ENCODE results near the gene HUNK.

Gene HUNK

GRCh38 chr21:31931644-31932469 is 59.0 kb downstream of the HUNK start:
- TF ChIP-seq CTCF (conservative IDR thresholded peaks at IDR 0.05; ENCODE audit: low read depth, low read length): no peak
- Histone ChIP-seq H3K36me3 (ENCODE audit: insufficient read depth) (no peaks in the 10 kb centered on the region), H3K9ac (no peak overlapping the region), H3K27me3 (ENCODE audit: insufficient read depth, low read depth) (no peaks in the 10 kb centered on the region), H3K4me1 (ENCODE audit: low read depth, poor library complexity, severe bottlenecking) (no peaks in the 10 kb centered on the region), H3K4me2 (no peak overlapping the region), H3K27ac (no peak overlapping the region), H4K20me1 (ENCODE audit: insufficient read depth) (no peaks in the 10 kb centered on the region), H2AFZ (ENCODE audit: low read depth) (no peak overlapping the region), H3K4me3 (IDR thresholded peaks at IDR 0.05; ENCODE audit: insufficient read depth, low read depth, low read length) (no peak overlapping the region), H3K79me2 (ENCODE audit: insufficient read depth, low read depth) (no peaks in the 10 kb centered on the region)

- H3K4me1 ChIP-seq (ENCODE audit: low read depth, poor library complexity, severe bottlenecking): no peaks in the 10 kb centered on the region
Measured at GRCh38 chr21:31932470-31932764, 59.6 kb downstream of the HUNK start.

DNA sequence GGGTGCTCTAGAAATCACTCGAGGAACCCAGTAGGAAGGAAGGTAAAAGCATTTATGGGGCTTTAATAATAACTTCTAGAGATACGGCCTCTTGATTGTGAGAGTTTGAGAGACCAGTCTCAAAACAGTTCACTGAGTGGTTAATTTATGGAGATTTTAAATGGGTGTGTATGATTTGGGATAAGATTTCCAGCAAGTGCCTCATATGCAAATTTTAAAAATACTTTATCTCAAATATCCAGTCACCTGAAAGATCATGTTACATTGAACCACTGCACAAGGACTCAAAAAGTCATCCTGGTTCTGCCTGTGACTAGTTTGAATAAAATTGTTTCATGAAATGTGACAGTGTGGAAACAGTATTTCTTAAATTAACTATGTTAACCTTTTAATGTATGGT is 64.5 kb downstream of the HUNK start:
- Histone ChIP-seq H3K4me3 (IDR thresholded peaks at IDR 0.05; ENCODE audit: insufficient read depth, low read depth, low read length) (no peak overlapping the region), H3K4me2 (no peak overlapping the region), H4K20me1 (ENCODE audit: insufficient read depth) (no peaks in the 10 kb centered on the region), H3K36me3 (ENCODE audit: insufficient read depth) (no peaks in the 10 kb centered on the region), H3K27ac (no peak overlapping the region), H3K79me2 (ENCODE audit: insufficient read depth, low read depth) (no peaks in the 10 kb centered on the region), H3K9ac (no peak overlapping the region), H3K4me1 (ENCODE audit: low read depth, poor library complexity, severe bottlenecking) (no peaks in the 10 kb centered on the region), H2AFZ (ENCODE audit: low read depth) (no peak overlapping the region), H3K27me3 (ENCODE audit: insufficient read depth, low read depth) (no peaks in the 10 kb centered on the region)
- no peak for TF ChIP-seq CTCF (conservative IDR thresholded peaks at IDR 0.05; ENCODE audit: low read depth, low read length)

More at GRCh38 chr21:31932470-31932764, 59.6 kb downstream of the HUNK start:
- H4K20me1 ChIP-seq (ENCODE audit: insufficient read depth): no peaks in the 10 kb centered on the region
- H3K79me2 ChIP-seq (ENCODE audit: insufficient read depth, low read depth): no peaks in the 10 kb centered on the region
- no peak overlapping the region for H3K4me3 ChIP-seq (IDR thresholded peaks at IDR 0.05; ENCODE audit: insufficient read depth, low read depth, low read length)
- no peak overlapping the region for H2AFZ ChIP-seq (ENCODE audit: low read depth)
- H3K9ac ChIP-seq: no peak overlapping the region
- H3K27me3 ChIP-seq (ENCODE audit: insufficient read depth, low read depth): no peaks in the 10 kb centered on the region
- no peak overlapping the region for H3K27ac ChIP-seq
- H3K36me3 ChIP-seq (ENCODE audit: insufficient read depth): no peaks in the 10 kb centered on the region
- no peak for TF ChIP-seq CTCF (conservative IDR thresholded peaks at IDR 0.05; ENCODE audit: low read depth, low read length)
- no peak overlapping the region for H3K4me2 ChIP-seq

GRCh38 chr21:31938330-31939301 is 65.8 kb downstream of the HUNK start:
- no peaks in the 10 kb centered on the region for H4K20me1 ChIP-seq (ENCODE audit: insufficient read depth)
- H3K4me2 ChIP-seq: no peak overlapping the region
- H3K27me3 ChIP-seq (ENCODE audit: insufficient read depth, low read depth): no peaks in the 10 kb centered on the region
- H3K27ac ChIP-seq: no peak overlapping the region
- no peak overlapping the region for H3K9ac ChIP-seq
- no peak for TF ChIP-seq CTCF (conservative IDR thresholded peaks at IDR 0.05; ENCODE audit: low read depth, low read length)
- H2AFZ ChIP-seq (ENCODE audit: low read depth): no peak overlapping the region
- no peak overlapping the region for H3K4me3 ChIP-seq (IDR thresholded peaks at IDR 0.05; ENCODE audit: insufficient read depth, low read depth, low read length)
- H3K36me3 ChIP-seq (ENCODE audit: insufficient read depth): no peaks in the 10 kb centered on the region
- H3K79me2 ChIP-seq (ENCODE audit: insufficient read depth, low read depth): no peaks in the 10 kb centered on the region
- no peaks in the 10 kb centered on the region for H3K4me1 ChIP-seq (ENCODE audit: low read depth, poor library complexity, severe bottlenecking)
